GM13977 (cell line): ENCODE data around the gene CATSPERE.

ENCODE experiments used
- DNase-seq: peaks from one replicate; pipeline ENCODE4 v3.0.0; 2012; ENCODE audit warnings: low spot score
- in situ Hi-C: fragments of 300-500 bp; cut with MboI; formaldehyde crosslinking; loops from one replicate; pipeline ENCODE4 v1.12.0; 2022; ENCODE audit warnings: low sequenced_read_pairs, low pct_unique_long_range_greater_than_20kb, mixed read lengths, inconsistent platforms; ENCODE audit not compliant: unreplicated experiment
- TF ChIP-seq, protein P1 (sequence below): IDR thresholded peaks from 2 replicates; pipeline ENCODE4 v1.5.1; 2012; ENCODE audit warnings: mild to moderate bottlenecking, control low read depth; ENCODE audit not compliant: insufficient read depth; ENCODE audit errors: extremely low read depth, missing control alignments

Gene CATSPERE

DNA sequence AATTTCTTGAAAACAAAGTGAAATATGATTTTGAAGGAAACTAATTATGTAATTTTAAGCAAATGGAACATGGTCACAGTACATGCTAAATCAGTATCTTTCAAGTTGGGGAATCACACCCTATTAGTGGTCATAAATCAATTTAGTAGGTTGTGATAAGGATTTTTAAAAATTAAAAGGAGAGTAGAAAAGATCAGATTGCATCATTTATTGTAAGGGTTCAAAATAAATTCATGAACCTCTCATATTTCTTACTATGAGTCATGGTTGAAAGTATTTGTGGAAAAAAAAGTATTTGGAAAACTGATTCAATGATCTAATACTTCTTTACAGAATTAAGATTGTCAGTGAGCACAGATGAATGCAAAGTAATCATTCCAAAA is 24.0 kb upstream of the CATSPERE start:
- TF ChIP-seq, protein P1, sequence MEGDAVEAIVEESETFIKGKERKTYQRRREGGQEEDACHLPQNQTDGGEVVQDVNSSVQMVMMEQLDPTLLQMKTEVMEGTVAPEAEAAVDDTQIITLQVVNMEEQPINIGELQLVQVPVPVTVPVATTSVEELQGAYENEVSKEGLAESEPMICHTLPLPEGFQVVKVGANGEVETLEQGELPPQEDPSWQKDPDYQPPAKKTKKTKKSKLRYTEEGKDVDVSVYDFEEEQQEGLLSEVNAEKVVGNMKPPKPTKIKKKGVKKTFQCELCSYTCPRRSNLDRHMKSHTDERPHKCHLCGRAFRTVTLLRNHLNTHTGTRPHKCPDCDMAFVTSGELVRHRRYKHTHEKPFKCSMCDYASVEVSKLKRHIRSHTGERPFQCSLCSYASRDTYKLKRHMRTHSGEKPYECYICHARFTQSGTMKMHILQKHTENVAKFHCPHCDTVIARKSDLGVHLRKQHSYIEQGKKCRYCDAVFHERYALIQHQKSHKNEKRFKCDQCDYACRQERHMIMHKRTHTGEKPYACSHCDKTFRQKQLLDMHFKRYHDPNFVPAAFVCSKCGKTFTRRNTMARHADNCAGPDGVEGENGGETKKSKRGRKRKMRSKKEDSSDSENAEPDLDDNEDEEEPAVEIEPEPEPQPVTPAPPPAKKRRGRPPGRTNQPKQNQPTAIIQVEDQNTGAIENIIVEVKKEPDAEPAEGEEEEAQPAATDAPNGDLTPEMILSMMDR, result no peak
- DNase-seq, result no peak
- in situ Hi-C loops, result no loop called here

DNA sequence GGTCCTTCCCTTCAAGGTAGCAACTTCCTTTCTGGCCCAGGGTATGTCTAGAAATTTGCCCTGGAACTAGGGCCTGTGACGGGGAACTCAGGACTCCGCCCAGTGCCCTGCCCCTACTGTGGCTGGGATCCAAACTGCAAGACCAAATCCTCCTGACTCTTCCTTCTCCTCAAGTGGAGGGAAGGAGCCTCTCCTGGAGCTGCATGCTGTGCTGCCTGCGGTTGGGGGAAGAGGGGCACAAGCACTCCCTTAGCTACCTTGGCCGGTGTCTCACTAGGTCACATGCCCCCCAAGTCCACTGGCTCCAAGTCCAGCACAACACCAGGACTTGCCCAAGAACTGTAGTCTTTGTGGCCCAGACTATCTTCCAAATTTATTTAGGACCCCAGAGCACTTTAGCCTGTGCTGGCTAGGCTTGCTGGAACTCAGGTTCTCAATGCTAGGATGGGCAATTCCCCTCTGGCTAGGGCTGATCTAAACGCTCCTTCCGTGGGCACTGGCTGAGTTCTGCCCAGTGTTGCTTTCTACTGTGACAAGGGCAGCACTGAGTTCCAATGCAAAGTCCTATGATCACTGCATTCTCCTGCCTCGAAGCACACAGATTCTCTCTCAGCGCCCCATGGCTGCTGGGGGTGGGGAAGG is 21.6 kb upstream of the CATSPERE start:
- in situ Hi-C loops, result no loop called here
- TF ChIP-seq, protein P1, result no peak
- no peak for DNase-seq

DNA sequence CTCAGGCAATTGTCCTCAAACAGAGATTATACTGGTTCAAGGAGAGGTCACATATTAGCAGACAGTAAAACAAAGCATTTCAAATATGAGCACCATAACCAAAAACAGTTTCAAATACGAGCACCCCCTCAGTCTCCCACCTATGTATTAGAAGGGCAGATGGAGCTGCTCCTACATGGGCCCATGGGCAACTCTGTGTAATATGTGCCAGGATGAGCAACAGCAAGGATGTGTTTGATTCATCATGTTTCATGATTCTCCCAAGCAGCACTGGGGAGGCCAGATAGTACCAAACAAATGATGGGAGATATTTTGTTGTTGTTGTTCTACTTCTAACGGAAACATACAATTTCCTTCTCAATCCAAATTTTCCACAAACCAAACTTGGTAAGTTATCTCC is 18.2 kb upstream of the CATSPERE start:
- DNase-seq, result no peak
- TF ChIP-seq, protein P1, result no peak
- in situ Hi-C loops, result no loop called here

DNA sequence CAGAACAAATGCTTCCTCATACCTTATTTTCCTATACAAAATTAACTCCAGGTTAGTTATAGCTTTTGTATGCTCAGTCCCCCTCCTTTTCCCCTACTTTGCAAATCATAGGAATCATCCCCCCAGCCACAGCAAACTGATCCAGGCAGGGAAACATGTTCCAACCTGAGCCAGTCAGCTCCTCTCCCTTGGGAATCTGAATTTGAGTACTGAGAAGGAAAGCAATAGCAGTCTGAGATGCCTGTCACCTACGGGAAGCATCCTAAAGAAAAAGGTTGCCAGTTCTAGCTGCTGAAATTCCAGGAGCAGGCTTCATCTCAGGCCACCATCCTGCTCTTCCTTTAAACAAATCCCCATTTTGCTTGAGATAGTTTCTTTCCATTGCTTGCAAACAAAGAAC is 16.2 kb upstream of the CATSPERE start:
- no peak for DNase-seq
- in situ Hi-C loops, result no loop called here
- TF ChIP-seq, protein P1, result no peak

DNA sequence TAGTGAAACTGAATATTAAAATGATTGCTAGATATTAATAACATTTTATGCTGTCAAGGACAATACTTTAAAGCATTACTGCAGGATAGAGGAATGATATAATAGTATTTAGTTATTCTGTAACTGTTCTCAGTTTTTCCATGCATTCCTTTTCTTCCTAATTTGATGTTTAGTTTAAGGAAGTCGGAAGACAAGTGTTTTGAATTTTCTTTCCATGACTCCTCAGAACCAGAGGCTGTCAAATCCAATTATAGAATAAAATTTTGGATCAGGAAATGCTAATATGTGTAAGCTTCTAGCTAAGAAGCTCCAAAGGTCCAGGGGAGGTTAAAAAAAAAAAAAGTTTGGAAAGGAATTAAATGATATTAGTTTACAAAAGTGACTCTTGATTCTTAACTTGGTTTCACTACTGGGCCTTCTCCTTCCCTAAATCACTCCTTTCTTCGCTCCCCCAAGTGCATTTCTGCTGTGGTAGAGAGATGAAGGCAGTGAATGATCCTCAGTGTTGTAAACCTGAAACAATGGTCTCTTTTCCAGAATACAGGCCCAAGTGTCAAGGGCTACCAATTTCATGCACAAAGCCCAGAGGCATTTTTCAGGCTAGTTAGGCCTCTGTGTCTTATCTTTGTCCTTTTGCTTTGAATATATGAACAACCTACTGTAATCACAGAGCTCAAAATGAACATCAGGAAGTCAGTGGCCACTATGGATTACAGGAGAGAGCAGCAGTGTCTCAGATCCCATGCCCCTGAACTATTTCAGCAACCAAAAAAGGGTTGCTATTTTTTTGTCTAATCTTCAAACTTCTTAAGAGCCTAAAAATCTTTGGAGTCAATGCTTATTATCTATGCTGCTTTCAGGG is 15.5 kb upstream of the CATSPERE start:
- TF ChIP-seq, protein P1, result no peak
- no peak for DNase-seq
- in situ Hi-C loops, result no loop called here

DNA sequence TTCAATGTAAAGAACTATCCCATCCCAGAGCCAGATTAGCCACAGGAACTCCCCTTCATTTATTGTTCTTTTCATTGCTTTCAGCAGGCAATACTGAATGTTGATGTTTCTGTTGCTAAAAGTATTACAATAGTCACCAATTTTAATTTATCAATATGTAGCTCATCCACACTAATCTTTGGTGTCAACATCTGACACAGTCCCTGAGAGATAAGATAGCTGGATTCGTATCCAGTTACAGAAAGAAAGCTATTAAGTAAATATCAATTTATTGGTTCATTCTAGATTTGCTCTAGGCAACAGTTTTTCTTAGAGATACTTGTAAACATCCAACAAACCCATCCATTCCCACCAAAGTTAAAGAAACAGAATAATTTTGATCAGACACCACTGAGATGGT is 14.0 kb upstream of the CATSPERE start:
- in situ Hi-C loops, result no loop called here
- TF ChIP-seq, protein P1, result no peak

More for the DNA sequence above, 14.0 kb upstream of the CATSPERE start:
- no peak for DNase-seq
